ENCODE measurements around the gene TMEM273. TPM values are rescaled to one million over a fixed set of nuclear protein-coding genes. Genes with fewer than 3 reads are reported as not detected.

Gene TMEM273
- total RNA-seq, result not detected in 2 replicates

GRCh38 chr10:49187950-49188761 lies at the start of gene TMEM273:
Gene TMEM273 (minus strand): TSS chr10:49188391. CDS start chr10:49188336, 55 bp downstream.

GRCh38 chr10:49133706-49134248 lies 54.4 kb downstream of the TMEM273 start, which contains the start of gene FAM170B:
Gene FAM170B (minus strand): TSS chr10:49134021. CDS start chr10:49133918, 103 bp downstream.

GRCh38 chr10:49115015-49115795 lies 73.0 kb downstream of the TMEM273 start, which contains the start of gene VSTM4:
Gene VSTM4 (minus strand): TSS chr10:49115522. CDS start chr10:49115485, 37 bp downstream.

Other genes with a start within 250 kb of the TMEM273 start
- gene LRRC18, start 248.6 kb downstream of the TMEM273 start, total RNA-seq, result not detected in 2 replicates
- gene VSTM4, start 72.9 kb downstream of the TMEM273 start, total RNA-seq, result 1.1 and 2.2 TPM in 2 replicates
- gene FAM170B, start 54.4 kb downstream of the TMEM273 start, total RNA-seq, result not detected in 2 replicates
- gene C10orf71, start 110.8 kb upstream of the TMEM273 start, total RNA-seq, result under 0.01 TPM in 1 of 2 replicates, not detected in the other
- not detected in 2 replicates for gene DRGX, start 207.7 kb upstream of the TMEM273 start, total RNA-seq